ENCODE results near the gene RNF44. TPM values are rescaled to one million over a fixed set of nuclear protein-coding genes. Genes with fewer than 3 reads are reported as not detected.

Gene RNF44
- total and polyA plus RNA-seq, 4 donors, result 15.3 to 40.5 (median 25.5) TPM

DNA sequence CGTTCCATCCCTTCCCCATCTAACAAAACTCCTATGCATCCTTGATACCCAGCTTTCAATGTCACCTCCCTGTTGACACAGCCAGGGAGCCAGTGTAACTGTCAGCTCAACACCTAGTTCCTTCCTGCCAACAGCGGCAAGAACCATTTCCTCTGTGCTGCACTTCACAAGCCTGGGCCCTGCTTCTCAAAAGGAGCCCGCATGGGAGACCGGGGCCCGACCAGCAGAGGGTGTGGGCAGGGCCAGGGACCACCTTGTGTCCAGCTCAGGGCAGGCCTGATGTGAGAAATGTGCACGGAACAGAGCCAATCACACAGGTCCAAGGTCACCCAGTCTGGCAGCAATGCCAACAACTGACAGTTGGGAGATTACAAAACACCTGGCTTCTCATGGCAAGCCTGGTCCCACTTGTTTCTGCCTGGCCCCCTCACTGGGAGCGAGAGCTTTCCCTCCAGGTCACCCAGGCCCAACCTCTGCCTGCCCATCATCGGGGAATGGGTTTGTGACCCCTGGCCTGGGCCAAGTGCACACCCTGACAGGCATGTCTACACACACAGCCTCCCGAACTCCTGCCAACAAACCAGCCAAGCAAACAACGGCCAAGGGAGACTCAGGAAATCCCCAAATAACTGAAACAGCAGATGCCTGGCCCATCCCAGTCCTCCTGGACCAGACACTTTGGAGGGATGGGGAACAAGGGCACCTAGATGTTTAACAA, 3.1 kb downstream of the RNF44 start:
- WGBS, 2 donors, result 3 to 9% methylated on average over 10 of the region's 10 CpGs
- Histone ChIP-seq H3K27ac (ENCODE audit: low read depth in 1 of 2, low read length in 1 of 2) (peak overlapping the region; percentile 85 to 98), H3K4me3 (no peak overlapping the region), H3K9me3 (ENCODE audit: control insufficient read depth in 4 of 4, insufficient read depth in 3 of 4, low read length in 3 of 4) (no peaks in the 10 kb centered on the region), H3K36me3 (ENCODE audit: control insufficient read depth in 4 of 4, insufficient read depth in 4 of 4, low read length in 4 of 4) (peaks cover 0 to 28% (median 4%) of the 10 kb centered on the region in 4 donors), H3K4me1 (ENCODE audit: control insufficient read depth in 5 of 5, insufficient read depth in 5 of 5, low read length in 5 of 5) (peaks cover 19 to 56% (median 23%) of the 10 kb centered on the region in 5 donors), H3K27me3 (ENCODE audit: control insufficient read depth in 3 of 3, insufficient read depth in 3 of 3, low read length in 2 of 3) (no peaks in the 10 kb centered on the region), H3K9ac (ENCODE audit: insufficient read depth in 1 of 2, low read length in 2 of 2) (peak overlapping the region in 1 of 2 donors; percentile 26)
- no peak for TF ChIP-seq CTCF (IDR thresholded peaks at IDR 0.05; ENCODE audit: control extremely low read depth, extremely low read depth)
- DNase-seq (peak in 2 of 3 donors; percentile 22 to 40), ATAC-seq (ENCODE audit: insufficient read depth, low FRiP score) (no peak)

- H3K4me3 ChIP-seq, result no peak overlapping the region
- ATAC-seq (ENCODE audit: insufficient read depth, low FRiP score), result no peak
- H3K27me3 ChIP-seq (ENCODE audit: control insufficient read depth in 3 of 3, insufficient read depth in 3 of 3, low read length in 2 of 3), result no peaks in the 10 kb centered on the region
- peaks cover 19 to 50% (median 20%) of the 10 kb centered on the region in 5 donors for H3K4me1 ChIP-seq (ENCODE audit: control insufficient read depth in 5 of 5, insufficient read depth in 5 of 5, low read length in 5 of 5)
- no peaks in the 10 kb centered on the region for H3K9me3 ChIP-seq (ENCODE audit: control insufficient read depth in 4 of 4, insufficient read depth in 3 of 4, low read length in 3 of 4)
- peak overlapping the region in 1 of 2 donors; percentile 26 for H3K9ac ChIP-seq (ENCODE audit: insufficient read depth in 1 of 2, low read length in 2 of 2)
- peak; percentile 75 to 85 (median 80) for DNase-seq
- H3K27ac ChIP-seq (ENCODE audit: low read depth in 1 of 2, low read length in 1 of 2), result peak overlapping the region; percentile 85 to 98
- 10 to 29% methylated on average over 8 of the region's 8 CpGs for WGBS, 2 donors
- peaks cover 3 to 35% (median 6%) of the 10 kb centered on the region in 4 donors for H3K36me3 ChIP-seq (ENCODE audit: control insufficient read depth in 4 of 4, insufficient read depth in 4 of 4, low read length in 4 of 4)
- TF ChIP-seq CTCF (IDR thresholded peaks at IDR 0.05; ENCODE audit: control extremely low read depth, extremely low read depth), result no peak
These were observed 3.8 kb downstream of the RNF44 start for GRCh38 chr5:176533390-176533789.

DNA sequence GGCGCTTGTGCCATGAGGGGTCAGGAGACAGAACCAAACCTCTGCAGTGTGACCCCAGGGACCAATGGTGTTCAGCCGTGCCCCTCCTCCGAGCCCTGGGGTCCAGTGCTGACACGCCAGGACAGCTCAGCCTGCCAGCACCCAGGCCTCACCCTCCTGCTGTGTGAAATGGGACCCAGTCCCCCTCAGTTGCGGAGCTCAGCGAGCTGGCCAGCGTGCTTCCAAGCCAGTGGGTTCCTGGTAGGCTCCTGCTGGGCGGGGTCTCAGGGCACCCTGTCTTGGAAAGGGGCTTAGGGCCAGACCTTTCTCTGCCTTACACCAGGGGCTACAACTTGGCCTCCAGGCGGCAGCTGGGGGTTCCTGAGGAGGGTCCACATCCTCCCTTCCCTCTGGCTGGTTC, 4.4 kb downstream of the RNF44 start:
- H3K27me3 ChIP-seq (ENCODE audit: control insufficient read depth in 3 of 3, insufficient read depth in 3 of 3, low read length in 2 of 3), result no peaks in the 10 kb centered on the region
- peak overlapping the region in 1 of 2 donors; percentile 40 for H3K27ac ChIP-seq (ENCODE audit: low read depth in 1 of 2, low read length in 1 of 2)
- H3K36me3 ChIP-seq (ENCODE audit: control insufficient read depth in 4 of 4, insufficient read depth in 4 of 4, low read length in 4 of 4), result peaks cover 7 to 39% (median 9%) of the 10 kb centered on the region in 4 donors
- ATAC-seq (ENCODE audit: insufficient read depth, low FRiP score) (no peak), DNase-seq (no peak)
- H3K4me1 ChIP-seq (ENCODE audit: control insufficient read depth in 5 of 5, insufficient read depth in 5 of 5, low read length in 5 of 5), result peaks cover 15 to 45% (median 20%) of the 10 kb centered on the region in 5 donors
- WGBS, 2 donors, result 84 to 91% methylated on average over 9 of the region's 9 CpGs
- no peaks in the 10 kb centered on the region for H3K9me3 ChIP-seq (ENCODE audit: control insufficient read depth in 4 of 4, insufficient read depth in 3 of 4, low read length in 3 of 4)
- TF ChIP-seq CTCF (IDR thresholded peaks at IDR 0.05; ENCODE audit: control extremely low read depth, extremely low read depth), result no peak
- H3K9ac ChIP-seq (ENCODE audit: insufficient read depth in 1 of 2, low read length in 2 of 2), result no peak overlapping the region
- H3K4me3 ChIP-seq, result no peak overlapping the region

All from lung (tissue), 12 donors.